CD4-positive, alpha-beta T cell treated with Interferon gamma for 1 hour (primary cell): ENCODE data around the gene LRRC56.

Source experiments
- DNase-seq: peaks from one replicate; pipeline ENCODE4 v3.0.0-alpha.2; 2020

LRRC56 gene

DNA sequence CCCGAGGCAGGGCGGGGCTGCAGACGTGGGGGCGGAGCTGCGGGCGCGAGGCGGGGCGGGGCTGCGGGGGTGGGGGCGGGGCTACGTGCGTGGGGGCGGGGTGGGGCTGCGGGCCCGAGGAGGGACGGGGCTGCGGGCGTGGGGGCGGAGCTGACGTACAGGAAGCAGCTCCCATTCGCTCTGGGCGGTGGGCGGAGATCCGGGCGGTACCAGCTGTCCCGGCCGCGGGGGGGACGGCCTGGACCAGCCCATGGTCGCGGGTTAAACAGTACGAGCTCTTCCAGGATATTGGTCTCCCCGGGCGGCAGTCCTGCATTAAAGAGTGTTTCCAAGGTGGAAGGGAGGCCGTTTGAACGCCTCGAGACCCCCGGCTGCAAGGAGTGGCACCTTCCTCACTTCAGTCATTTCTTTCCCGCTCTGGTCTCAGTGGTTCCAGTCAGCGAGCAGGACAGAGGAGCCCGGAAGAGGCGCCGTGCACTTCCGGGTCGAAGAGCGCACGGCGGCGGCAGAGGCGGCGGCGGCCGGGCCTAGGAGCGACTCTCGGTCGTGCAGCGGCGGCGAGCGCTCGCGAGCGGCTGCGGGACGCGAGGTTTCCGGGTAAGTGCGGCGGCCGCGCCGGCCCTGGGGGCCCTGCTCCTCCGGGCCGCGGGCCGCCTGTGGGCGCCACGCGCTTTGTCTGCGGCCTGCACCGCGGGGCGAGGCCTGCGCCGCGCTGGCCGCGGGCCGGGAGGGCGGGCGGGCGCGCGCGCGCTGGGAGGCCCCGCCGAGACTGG lies 38.9 kb downstream of the LRRC56 start, which contains the start of gene PHRF1:
PHRF1 (plus strand) TSS at position 475 of the 773 bp plus-strand sequence. CDS start 5,043 bp downstream, outside the sequence.
- peak; percentile 94 for DNase-seq

DNA sequence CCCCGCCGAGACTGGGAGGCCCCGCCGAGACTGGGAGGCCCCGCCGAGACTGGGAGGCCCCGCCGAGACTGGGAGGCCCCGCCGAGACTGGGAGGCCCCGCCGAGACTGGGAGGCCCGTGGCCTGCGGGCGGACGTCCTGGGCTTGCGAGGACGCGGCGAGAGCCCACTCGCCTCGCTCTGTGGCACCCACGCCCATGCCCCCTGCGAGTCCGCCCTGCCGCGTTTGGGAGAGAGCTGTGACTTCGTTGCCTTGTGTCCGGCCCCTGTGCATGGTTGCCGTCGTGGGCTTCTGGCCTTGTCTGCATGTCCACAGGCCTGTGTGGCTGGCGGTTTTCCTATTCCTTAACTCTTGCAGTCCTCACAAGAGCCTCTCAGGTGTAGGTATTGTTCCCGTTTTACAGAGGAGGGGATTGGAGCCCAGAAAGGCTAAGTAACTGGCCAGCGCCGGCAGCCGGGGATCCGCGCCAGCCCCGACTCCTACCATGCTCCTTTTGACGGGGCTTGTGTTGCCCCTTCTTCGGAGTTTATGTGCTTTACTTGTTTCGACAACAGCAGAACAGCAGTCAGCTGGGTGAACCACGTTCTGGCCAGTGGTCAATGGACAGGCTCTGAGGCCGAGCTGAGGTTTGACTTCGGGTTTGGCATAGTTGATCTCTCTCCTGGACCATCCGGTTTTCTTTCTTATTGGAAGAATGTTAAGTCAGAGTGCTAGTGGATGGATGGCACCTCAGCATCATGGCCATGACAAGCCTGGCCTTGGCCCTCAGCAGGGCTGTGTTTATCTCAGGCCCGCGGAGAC lies 39.7 kb downstream of the LRRC56 start:
- DNase-seq: no peak

DNA sequence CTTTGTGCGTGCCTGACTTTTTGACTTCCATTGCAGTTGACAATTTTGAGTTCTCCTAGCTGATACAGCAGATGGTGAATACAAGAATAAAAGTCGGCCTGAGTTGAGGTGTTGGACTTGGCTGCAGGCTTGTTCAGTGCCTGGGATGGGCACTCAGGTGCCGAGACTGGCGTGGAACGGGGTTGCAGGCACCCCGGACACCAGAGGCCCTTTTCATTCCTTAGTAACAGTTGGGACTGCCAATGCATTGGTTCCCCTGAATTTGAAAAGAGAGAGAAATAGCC lies 40.2 kb downstream of the LRRC56 start:
- no peak for DNase-seq

DNA sequence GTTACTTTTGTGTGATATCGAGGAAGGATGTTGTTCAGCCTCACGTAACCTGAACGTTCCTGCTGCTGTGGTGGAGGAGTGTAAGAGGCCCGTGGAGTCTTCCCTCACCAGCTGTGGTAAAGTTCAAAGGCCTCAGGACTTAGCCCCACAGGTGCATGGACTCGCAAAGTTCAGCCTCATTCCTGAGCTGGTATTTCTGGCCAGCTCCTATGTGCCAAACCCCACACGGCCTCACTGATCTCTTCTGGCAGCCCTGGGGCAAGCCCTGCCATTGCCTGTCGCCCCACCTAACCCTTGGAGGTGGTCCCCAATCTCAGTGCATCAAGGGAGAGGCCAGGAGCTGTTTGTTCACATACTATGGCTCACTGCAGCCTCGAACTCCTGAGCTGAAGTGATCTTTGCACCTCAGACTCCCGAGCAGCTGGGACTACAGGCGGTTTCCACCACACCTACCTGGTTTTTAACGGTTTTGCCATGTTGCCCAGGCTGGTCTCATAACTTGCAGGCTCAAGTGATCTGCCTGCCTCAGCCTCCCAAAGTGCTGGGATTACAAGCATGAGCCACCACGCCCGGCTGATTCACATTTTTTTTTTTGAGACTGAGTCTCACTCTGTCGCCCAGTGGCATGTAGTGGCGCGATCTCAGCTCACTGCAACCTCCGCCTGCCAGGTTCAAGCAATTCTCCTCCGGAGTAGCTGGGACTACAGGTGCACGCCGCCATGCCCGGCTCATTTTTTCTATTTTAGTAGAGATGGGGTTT lies 41.1 kb downstream of the LRRC56 start:
- no peak for DNase-seq

DNA sequence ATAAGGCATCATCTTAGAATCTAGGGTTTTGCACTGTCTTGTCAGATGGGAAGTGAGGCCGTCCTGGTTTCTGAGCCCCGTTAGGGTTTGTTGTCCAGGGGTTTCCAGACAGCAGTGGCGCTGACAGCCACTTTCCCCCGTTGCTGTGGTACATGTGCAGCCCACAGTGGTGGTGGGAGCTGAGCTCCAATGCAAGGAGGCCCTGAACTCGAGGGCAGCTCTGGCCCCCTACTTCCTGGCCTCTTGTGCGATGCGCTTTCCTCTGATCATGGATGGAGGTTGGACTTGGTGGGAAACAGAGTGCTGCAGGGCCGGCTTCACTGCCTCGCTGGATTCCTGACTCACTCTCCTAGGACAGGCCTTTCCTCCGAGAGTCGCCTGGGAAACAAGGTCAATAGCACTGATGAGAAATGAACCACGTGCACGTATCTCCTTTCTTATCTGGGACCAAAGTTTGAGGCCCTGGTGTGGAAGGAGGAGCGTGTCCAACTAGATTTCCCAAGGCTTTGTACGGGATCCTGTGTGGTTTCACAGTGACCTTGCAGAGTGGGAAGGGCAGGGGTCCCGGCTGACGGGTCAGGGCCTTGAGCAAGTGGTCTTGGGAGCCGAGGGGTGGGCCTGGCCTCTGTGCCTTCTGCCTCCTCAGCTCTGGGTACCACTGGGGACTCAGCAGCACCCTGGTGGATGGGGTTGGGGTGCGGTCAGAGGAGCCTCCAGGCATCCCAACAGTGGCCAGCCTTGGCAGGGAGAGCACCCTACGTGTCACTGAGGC lies 42.7 kb downstream of the LRRC56 start:
- no peak for DNase-seq

DNA sequence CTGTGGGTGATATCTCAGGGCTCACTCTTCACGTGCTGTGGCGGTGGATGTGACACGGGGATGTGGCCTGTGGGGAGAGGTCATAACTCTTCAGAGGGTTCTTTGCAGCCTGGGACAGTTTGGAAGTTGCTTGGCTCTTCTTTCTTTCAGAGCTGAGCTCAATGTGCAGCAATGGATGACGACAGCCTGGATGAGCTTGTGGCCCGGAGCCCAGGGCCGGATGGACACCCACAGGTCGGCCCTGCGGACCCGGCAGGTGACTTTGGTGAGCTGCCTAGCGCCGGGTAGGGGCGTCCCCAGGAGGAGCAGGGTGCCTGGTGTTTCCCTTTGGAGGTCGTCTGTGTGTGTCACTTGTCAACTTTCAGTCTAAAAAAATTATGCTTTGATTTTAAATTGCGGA lies 44.0 kb downstream of the LRRC56 start:
- no peak for DNase-seq

DNA sequence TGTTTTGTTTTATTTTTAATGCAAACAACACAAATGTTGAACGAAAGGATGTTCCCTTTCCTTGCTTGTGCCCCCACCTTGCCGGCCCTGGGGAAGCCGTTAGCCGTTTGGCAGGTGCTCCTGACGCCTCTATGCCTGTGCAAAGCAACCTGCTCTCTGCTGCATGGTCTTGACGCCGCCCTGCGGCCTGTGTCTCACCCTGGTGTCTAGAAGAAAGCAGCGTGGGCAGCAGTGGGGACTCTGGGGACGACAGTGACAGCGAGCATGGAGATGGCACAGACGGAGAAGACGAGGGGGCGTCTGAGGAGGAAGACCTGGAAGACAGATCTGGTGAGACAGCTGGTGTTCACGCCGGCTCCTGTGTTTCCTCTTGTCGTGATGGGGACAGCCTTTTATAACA lies 44.4 kb downstream of the LRRC56 start:
- no peak for DNase-seq

DNA sequence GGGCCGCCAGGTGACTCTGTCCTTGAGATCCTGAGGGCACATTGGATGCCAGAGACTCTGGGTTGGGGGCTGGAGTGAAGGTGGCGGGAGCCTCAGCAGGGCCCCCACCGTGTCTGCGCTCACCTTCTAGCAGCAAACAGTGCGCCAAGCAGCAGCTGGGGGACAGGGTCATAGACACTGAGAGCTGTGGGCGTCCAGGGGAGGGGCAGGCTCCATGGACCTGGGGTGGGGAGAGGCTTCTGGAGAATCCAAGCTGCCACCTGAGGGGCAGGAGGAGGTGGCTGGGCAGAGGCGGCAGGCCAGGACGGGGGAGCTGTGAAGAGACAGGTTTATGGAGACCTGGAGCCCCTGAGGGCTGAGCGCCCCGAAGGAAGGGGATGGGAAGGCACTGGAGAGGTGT lies 47.0 kb downstream of the LRRC56 start:
- DNase-seq: no peak

DNA sequence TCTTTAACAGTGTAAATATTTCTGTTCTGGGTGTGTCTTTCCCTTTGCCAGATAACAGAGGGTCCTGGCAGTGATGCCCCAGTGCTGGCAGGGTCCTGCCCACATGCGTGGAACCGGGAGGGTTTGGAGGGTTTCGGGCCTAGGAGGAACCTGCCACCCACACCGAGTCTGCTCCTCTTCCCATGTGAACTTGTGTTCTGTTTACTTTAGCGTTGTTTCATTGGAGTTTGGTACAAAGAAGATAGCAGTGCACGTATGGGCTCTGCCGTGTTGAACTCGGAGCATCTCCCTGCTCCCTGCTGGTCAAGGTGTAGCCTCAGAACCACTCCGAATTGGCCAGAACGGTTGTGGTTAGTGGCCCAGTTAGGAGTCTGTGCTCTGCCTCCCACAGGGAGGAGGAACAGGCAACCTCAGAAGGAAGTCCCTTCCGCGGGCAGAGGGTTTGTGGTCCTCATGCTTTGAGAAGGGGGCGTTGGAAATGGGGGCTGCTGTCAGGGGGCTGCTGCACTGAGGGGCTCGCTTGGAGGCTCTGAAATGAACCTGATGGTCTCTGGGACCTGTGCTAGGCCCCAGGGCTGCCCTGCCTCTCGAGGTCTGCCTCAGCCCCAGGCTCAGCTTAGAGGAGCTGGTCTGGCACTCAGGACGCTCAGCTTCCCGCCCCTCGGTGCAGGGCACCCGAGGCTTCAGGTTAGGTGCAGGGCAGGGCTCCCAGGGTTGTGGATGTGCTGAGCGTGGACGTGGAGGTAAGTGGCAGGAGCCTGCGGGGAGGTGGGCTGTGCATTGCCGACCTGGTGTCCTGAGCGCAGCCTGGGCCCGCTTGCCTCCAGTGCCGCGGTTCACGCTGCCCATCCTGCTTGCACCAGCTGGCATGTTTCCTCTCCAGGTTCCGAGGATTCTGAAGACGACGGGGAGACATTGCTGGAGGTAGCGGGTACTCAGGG lies 49.3 kb downstream of the LRRC56 start:
- no peak for DNase-seq

DNA sequence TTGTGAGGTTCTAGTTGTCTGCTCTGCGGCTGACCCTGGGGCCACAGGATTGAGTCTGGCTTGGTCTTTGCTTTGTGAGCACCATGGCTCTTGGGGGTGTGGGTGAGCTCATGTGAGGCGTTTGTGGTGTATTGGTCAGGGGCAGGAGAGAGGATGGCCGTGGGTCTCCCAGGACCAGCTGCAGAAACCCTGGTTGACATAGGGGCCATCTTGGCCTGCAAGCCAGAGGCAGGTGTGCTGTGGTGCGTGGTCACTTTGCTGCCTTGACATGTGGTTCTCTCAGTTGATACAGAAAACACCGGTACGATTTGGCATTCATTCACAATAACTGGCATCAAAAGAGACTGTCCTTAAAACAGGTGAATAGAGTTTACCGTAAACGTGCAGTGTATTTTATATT lies 50.2 kb downstream of the LRRC56 start:
- DNase-seq: no peak

DNA sequence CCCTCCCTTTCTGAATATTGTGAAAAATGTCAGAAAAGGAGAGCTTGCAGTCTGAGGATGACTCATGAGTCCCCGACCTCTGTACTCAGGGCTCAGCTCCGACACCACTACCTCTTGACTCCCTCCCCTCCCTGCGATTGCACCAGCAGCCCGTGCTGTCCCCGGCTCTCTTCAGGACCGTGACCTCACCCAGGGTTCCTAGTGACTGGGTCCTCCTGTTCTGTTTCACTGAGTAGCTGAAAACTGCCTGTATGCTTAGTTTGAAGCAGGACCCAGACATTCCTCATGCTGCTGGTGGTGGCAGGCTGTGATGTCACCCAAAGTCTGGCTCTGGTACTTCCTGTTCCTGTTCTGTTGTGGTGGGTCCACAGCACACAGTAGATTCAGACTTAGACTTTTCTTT lies 50.7 kb downstream of the LRRC56 start:
- DNase-seq: peak; percentile 81

DNA sequence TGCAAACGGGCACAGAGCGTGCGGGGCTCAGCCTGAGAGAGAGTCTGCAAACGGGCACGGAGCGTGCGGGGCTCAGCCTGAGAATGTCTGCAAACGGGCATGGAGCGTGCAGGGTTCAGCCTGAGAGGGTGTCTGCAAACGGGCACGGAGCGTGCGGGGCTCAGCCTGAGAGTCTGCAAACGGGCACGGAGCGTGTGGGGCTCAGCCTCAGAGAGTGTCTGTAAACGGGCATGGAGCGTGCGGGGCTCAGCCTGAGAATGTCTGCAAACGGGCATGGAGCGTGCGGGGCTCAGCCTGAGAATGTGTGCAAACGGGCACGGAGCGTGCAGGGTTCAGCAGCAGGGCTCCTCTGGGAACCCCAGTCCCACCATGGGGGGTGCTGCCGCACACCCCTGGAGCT lies 52.5 kb downstream of the LRRC56 start:
- DNase-seq: no peak

DNA sequence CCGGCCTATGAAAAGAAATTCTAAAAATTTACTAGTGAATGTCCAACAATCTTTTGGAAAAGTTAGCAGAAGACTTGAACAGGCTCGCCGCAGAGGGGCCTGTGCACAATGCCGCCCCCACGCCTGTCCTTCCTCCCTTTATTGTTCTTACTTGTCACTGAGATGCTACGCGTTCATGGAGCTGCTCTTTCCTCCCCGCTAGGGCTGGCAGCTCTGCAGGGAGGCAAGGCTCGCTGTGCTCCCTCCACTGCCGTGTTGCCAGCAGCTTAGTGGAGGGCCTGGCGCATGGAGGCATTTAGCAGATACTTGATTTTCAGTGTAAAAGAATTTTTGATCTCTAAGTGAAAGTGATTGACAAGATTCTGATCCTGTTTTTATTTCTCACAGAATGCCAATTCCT lies 53.7 kb downstream of the LRRC56 start:
- DNase-seq: no peak

DNA sequence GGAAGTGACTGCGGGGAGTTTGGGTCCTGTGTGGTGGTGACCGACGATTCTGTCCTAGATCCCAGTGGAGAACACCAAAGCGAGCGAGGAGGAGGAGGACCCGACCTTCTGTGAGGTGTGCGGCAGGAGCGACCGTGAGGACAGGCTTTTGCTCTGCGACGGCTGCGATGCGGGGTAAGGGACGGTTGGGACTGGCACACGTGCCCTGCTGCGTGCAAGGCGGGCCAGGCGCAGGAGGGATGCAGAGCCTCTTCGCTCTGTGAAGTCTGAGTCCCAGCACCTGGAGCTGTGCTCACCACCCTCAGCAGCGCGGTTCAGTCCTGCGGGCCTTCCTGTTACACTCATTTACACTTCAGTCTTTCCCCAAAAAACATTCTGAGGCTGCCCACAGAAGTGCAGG lies 55.2 kb downstream of the LRRC56 start:
- DNase-seq: no peak

DNA sequence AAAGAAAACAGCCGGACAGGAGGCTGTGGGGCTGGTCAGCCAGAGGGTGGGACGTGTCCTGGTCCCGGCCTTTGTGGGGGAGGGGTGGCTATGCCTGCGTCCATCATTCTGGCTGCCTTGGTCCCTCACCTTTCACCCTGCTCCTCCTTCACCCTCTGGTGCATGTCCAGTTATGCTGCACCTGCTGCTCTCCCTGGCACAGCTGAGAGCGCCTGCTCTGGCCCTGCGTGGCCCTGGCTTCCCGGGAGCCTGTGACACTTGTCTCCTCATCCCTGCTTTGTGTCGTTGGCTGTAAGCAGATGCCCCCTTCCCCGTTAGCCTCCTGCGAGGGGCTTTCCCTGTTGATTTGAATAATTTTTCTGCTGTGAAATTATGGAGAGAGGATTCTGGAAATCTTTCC lies 55.6 kb downstream of the LRRC56 start:
- DNase-seq: no peak

DNA sequence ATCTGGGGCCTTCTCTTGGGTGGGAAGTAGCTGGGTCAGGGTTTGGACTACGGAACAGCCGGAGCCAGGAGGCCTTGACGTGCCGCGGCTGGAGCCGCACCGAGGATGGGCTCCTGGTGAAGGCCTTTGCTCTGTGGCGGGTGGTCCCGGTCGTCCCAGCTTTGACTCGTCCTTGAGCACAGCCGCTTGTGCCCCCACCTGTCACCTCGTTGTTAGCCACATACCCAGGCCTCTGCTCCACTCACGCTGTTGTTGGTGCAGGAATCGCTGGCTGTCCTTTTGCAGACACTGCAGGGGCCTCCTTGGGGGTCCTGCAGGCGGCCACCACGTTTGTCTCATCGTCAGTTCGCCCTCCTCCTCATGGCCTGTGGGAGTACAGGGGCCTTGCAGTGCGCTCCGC lies 56.0 kb downstream of the LRRC56 start:
- no peak for DNase-seq

DNA sequence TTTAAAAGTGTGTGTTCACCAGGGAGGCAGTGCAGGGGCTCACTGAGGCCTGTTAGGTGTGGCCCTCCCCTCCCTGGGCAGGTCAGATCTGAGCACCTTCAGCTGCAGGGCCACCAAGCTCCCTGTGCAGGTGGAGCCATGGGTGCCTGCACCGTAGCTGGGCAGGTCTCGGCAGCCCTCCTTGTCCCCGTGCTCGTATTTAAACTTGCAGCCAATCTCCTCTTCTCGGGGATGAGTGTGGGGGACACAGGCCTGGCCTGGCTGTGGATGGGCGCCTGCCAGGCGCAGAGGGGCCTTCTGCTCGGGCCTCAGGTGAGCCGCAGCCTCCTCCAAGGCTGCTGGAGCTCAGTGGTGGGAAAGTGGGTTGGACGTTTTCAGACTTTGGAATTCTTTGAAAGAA lies 58.1 kb downstream of the LRRC56 start:
- no peak for DNase-seq

DNA sequence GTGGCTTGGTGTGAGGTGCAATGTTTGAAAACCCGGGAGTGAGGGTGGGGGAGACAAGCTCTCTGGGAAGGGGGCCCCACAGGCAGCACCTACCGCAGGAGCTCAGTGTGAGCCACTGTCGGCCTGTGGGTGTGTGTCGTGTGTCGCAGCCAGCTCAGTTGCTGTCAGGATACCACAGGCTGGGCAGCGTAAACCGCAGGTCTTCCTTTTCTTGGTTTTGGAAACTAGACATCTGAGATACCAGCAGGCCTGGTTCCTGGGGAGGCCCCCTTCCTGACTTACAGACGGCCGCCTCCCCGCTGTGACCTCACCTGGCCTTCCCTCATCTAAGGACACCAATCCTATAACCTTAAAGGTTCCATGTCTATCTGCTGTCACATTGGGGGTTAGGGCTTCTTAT lies 59.0 kb downstream of the LRRC56 start:
- no peak for DNase-seq

DNA sequence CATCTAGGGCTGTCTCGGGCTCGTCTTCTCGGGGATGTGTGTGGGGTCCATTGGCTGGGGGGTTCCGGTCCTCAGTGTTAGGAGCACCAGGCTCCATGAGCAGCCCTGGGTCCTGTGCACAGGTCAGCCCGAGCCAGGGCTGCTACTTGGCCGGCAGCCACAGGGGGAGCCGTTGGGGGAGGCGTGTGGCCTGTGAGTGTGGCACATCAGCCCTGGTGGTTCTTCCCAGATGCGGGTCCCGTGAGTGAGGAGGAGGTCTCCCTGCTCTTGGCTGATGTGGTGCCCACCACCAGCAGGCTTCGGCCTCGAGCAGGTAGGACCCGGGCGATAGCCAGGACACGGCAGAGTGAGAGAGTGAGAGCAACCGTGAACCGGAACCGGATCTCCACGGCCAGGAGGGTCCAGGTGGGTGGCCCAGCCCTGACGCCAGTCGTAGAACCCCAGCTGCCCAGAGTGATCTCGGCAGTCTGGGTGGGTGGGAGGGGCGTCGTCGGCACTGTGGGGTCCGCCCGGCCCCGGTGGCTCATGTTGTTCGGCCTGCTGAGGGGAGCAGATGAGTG lies 59.9 kb downstream of the LRRC56 start:
- DNase-seq: no peak

DNA sequence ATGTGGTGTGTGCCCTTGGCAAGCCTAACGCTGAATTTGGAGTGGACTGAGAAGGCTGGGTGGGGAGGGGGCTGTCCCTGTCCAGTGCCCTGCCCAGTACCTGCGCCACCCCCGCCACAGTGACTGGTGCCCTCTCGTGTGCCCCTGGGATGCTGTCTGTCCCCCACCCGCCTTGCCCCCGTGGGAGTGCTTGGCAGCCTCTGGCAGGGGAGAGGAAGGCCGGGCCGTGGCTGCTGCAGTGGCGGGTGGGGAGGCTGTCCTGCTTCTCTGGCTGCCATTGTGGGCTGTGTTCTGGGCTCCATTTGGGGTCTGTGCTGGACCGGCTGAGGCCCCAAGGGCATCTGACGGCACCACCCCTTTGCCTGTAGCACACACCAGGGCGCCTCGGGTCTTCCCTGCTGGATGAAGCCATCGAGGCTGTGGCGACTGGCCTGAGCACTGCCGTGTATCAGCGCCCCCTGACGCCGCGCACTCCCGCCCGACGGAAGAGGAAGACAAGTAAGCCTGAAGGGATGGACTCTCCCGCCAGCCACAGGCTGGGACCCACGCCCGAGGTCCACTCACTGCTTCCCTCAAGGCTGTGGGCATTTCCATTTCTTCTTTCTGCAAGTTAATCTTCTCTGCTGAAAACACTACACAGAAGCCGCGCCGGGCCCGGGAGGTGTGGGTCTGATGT lies 60.8 kb downstream of the LRRC56 start:
- DNase-seq: no peak
